ENCODE measurements around the gene HMGN4. TPM values are rescaled to one million over a fixed set of nuclear protein-coding genes. Genes with fewer than 3 reads are reported as not detected.

Gene HMGN4
- total RNA-seq, 2 donors from 2014 or later, result 48.8 to 79.8 TPM

DNA sequence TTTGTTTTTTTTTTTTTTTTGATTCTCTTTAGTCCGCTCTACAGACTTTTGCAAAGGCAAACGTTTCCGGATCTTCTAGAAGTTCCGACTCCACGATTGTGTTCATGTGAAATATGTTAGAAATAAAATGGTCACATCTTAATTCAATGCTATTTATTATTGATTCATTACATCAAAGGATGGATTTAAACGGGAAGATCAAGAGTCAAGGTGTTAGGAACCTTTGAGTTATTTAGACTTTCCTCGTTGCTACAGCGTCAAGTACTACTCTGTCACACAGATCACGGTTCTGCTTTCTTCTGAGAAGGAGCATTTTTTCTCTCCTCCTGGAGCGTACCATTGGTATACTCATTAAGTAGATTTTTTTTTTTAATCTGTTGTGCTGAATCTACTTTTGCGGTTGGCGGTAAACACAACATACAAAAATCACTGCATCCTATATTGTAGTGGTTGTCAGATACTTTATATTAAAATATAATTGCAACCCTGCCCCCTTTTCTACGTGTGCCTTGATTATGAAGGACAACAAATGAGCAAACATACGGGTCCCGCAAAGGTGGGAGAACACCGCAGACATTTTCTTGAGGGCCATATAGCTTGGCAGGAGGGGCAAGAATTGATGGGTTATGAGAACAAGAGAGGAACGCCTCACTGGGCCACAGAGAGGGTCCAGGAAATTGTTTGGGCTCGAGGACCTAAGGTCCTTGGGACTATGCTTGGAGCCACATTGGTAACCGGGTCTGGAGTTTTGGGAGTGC lies 17.5 kb downstream of the HMGN4 start:
- WGBS, 2 experiments (ENCODE audit: insufficient coverage in 1 of 2, insufficient read length in 1 of 2), result 2 to 5% methylated on average over 9 to 12 of the region's 19 CpGs
- Histone ChIP-seq H3K9ac (ENCODE audit: extremely low read depth, low read length, poor library complexity, severe bottlenecking) (peak overlapping the region; percentile 33), H3K27me3 (ENCODE audit: control insufficient read depth, insufficient read depth, low read length, poor library complexity, severe bottlenecking) (no peaks in the 10 kb centered on the region), H3K36me3 (ENCODE audit: control insufficient read depth, insufficient read depth, low read length) (no peaks in the 10 kb centered on the region), H3K4me3 (ENCODE audit: low read length) (peak overlapping the region; percentile 97), H3K4me1 (ENCODE audit: control insufficient read depth, insufficient read depth, low read length) (no peaks in the 10 kb centered on the region), H3K9me3 (ENCODE audit: control insufficient read depth, low read length) (no peaks in the 10 kb centered on the region), H3K27ac (ENCODE audit: low read depth, low read length) (no peak overlapping the region)
- Mint-ChIP-seq H3K4me3 (no peak overlapping the region), H3K36me3 (ENCODE audit: low read depth) (no peaks in the 10 kb centered on the region), H3K9me3 (no peaks in the 10 kb centered on the region), H3K27me3 (ENCODE audit: insufficient read depth) (no peaks in the 10 kb centered on the region), H3K27ac (peak overlapping the region; percentile 80), H3K4me1 (no peaks in the 10 kb centered on the region)
- TF ChIP-seq, protein P1, sequence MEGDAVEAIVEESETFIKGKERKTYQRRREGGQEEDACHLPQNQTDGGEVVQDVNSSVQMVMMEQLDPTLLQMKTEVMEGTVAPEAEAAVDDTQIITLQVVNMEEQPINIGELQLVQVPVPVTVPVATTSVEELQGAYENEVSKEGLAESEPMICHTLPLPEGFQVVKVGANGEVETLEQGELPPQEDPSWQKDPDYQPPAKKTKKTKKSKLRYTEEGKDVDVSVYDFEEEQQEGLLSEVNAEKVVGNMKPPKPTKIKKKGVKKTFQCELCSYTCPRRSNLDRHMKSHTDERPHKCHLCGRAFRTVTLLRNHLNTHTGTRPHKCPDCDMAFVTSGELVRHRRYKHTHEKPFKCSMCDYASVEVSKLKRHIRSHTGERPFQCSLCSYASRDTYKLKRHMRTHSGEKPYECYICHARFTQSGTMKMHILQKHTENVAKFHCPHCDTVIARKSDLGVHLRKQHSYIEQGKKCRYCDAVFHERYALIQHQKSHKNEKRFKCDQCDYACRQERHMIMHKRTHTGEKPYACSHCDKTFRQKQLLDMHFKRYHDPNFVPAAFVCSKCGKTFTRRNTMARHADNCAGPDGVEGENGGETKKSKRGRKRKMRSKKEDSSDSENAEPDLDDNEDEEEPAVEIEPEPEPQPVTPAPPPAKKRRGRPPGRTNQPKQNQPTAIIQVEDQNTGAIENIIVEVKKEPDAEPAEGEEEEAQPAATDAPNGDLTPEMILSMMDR (conservative IDR thresholded peaks at IDR 0.05), result no peak
- DNase-seq, result peak; percentile 75

- H3K9me3 ChIP-seq (ENCODE audit: control insufficient read depth, low read length), result peaks cover 5% of the 10 kb centered on the region
- H3K36me3 Mint-ChIP-seq (ENCODE audit: low read depth), result no peaks in the 10 kb centered on the region
- H3K27me3 Mint-ChIP-seq (ENCODE audit: insufficient read depth), result peaks cover 2% of the 10 kb centered on the region
- H3K4me1 ChIP-seq (ENCODE audit: control insufficient read depth, insufficient read depth, low read length), result no peaks in the 10 kb centered on the region
- peak; percentile 90 for DNase-seq
- no peaks in the 10 kb centered on the region for H3K36me3 ChIP-seq (ENCODE audit: control insufficient read depth, insufficient read depth, low read length)
- peak overlapping the region; percentile 97 for H3K4me3 ChIP-seq (ENCODE audit: low read length)
- no peak overlapping the region for H3K4me3 Mint-ChIP-seq
- no peaks in the 10 kb centered on the region for H3K4me1 Mint-ChIP-seq
- H3K9me3 Mint-ChIP-seq, result peaks cover 3% of the 10 kb centered on the region
- peak overlapping the region; percentile 64 for H3K27ac Mint-ChIP-seq
- no peak overlapping the region for H3K27ac ChIP-seq (ENCODE audit: low read depth, low read length)
- TF ChIP-seq, protein P1 (conservative IDR thresholded peaks at IDR 0.05), result no peak
- H3K27me3 ChIP-seq (ENCODE audit: control insufficient read depth, insufficient read depth, low read length, poor library complexity, severe bottlenecking), result no peaks in the 10 kb centered on the region
- 5 to 13% methylated on average over 11 to 14 of the region's 16 CpGs for WGBS, 2 experiments (ENCODE audit: insufficient coverage in 1 of 2, insufficient read length in 1 of 2)
- no peak overlapping the region for H3K9ac ChIP-seq (ENCODE audit: extremely low read depth, low read length, poor library complexity, severe bottlenecking)
Measured at GRCh38 chr6:26556263-26557070, 18.3 kb downstream of the HMGN4 start.

- no peak overlapping the region for H3K4me3 ChIP-seq (ENCODE audit: low read length)
- TF ChIP-seq, protein P1 (conservative IDR thresholded peaks at IDR 0.05), result no peak
- no peaks in the 10 kb centered on the region for H3K4me1 ChIP-seq (ENCODE audit: control insufficient read depth, insufficient read depth, low read length)
- peaks cover 8% of the 10 kb centered on the region for H3K9me3 ChIP-seq (ENCODE audit: control insufficient read depth, low read length)
- 87 to 90% methylated on average over 10 to 17 of the region's 17 CpGs for WGBS, 2 experiments (ENCODE audit: insufficient coverage in 1 of 2, insufficient read length in 1 of 2)
- H3K36me3 ChIP-seq (ENCODE audit: control insufficient read depth, insufficient read depth, low read length), result no peaks in the 10 kb centered on the region
- Mint-ChIP-seq H3K27ac (no peak overlapping the region), H3K36me3 (ENCODE audit: low read depth) (no peaks in the 10 kb centered on the region), H3K9me3 (peaks cover 13% of the 10 kb centered on the region), H3K4me3 (no peak overlapping the region), H3K4me1 (no peaks in the 10 kb centered on the region), H3K27me3 (ENCODE audit: insufficient read depth) (peaks cover 4% of the 10 kb centered on the region)
- H3K27ac ChIP-seq (ENCODE audit: low read depth, low read length), result no peak overlapping the region
- no peak overlapping the region for H3K9ac ChIP-seq (ENCODE audit: extremely low read depth, low read length, poor library complexity, severe bottlenecking)
- no peaks in the 10 kb centered on the region for H3K27me3 ChIP-seq (ENCODE audit: control insufficient read depth, insufficient read depth, low read length, poor library complexity, severe bottlenecking)
- no peak for DNase-seq
Measured at GRCh38 chr6:26561533-26562466, 23.6 kb downstream of the HMGN4 start.
